Loucy (cell line): Measurements from ENCODE around the gene BHLHE40.

Source experiments
- H2AFZ ChIP-seq: fragments of 200-600 bp; sonication (generic); 2 replicates; pipeline ENCODE4 v1.6.0; 2016; ENCODE audit warnings: antibody characterized with exemption, mild to moderate bottlenecking, low read length, moderate library complexity
- H3F3A ChIP-seq: fragments of 200-600 bp; 2 replicates; pipeline ENCODE4 v1.6.0; 2016; ENCODE audit warnings: antibody characterized with exemption, low read depth, mild to moderate bottlenecking
- H3K27me3 ChIP-seq: fragments of 200-600 bp; sonication (generic); 2 replicates; pipeline ENCODE4 v1.6.1; 2014; ENCODE audit warnings: low read length, mild to moderate bottlenecking; ENCODE audit not compliant: insufficient read depth, poor library complexity, severe bottlenecking
- H3K36me3 ChIP-seq: fragments of 200-600 bp; sonication (generic); 2 replicates; pipeline ENCODE4 v1.6.1; 2016; ENCODE audit warnings: low read length; ENCODE audit not compliant: insufficient read depth
- H3K4me1 ChIP-seq: fragments of 200-600 bp; sonication (generic); 2 replicates; pipeline ENCODE4 v1.5.1; 2014; ENCODE audit warnings: low read length, mild to moderate bottlenecking; ENCODE audit not compliant: insufficient read depth, poor library complexity, severe bottlenecking
- H3K4me2 ChIP-seq: fragments of 200-600 bp; sonication (generic); 2 replicates; pipeline ENCODE4 v1.6.0; 2014; ENCODE audit warnings: antibody characterized with exemption, low read length, low read depth, mild to moderate bottlenecking; ENCODE audit not compliant: poor library complexity, severe bottlenecking
- H3K4me3 ChIP-seq: fragments of 200-600 bp; sonication (generic); 2 replicates; pipeline ENCODE4 v1.5.1; 2014; ENCODE audit warnings: low read length, mild to moderate bottlenecking, mixed read lengths; ENCODE audit not compliant: poor library complexity, severe bottlenecking
- H3K79me2 ChIP-seq: fragments of 200-600 bp; sonication (generic); 2 replicates; pipeline ENCODE4 v1.6.1; 2014; ENCODE audit warnings: low read length; ENCODE audit not compliant: insufficient read depth
- H3K9ac ChIP-seq: fragments of 200-600 bp; sonication (generic); 2 replicates; pipeline ENCODE4 v1.6.0; 2014; ENCODE audit warnings: mild to moderate bottlenecking, low read depth, low read length, moderate library complexity; ENCODE audit not compliant: poor library complexity, severe bottlenecking
- H3K9me2 ChIP-seq: fragments of 200-600 bp; sonication (generic); replicated peaks from 2 replicates; pipeline ENCODE4 v1.6.1; 2016; ENCODE audit warnings: low read depth, low read length, mixed read lengths
- H3K9me3 ChIP-seq: fragments of 200-600 bp; sonication (generic); 2 replicates; pipeline ENCODE4 v1.6.1; 2014; ENCODE audit warnings: mild to moderate bottlenecking, antibody characterized with exemption, low read length, low read depth; ENCODE audit not compliant: insufficient read depth
- H4K20me1 ChIP-seq: fragments of 200-600 bp; sonication (generic); 2 replicates; pipeline ENCODE4 v1.6.0; 2014; ENCODE audit warnings: antibody characterized with exemption, low read length, mild to moderate bottlenecking; ENCODE audit not compliant: insufficient read depth, poor library complexity, severe bottlenecking
- CTCF ChIP-seq: fragments of 200-600 bp; sonication (generic); conservative IDR thresholded peaks from 2 replicates; pipeline ENCODE4 v1.5.1; 2014; ENCODE audit warnings: mild to moderate bottlenecking, antibody characterized with exemption, low read length
- EZH2phosphoT487 ChIP-seq: fragments of 200-600 bp; IDR thresholded peaks from 2 replicates; pipeline ENCODE4 v1.6.1; 2018; ENCODE audit warnings: antibody characterized with exemption, mild to moderate bottlenecking, moderate library complexity, borderline replicate concordance

BHLHE40 gene

GRCh38 chr3:4988983-4989834 lies 10.0 kb downstream of the BHLHE40 start:
- H3K4me1 ChIP-seq: peaks cover 38% of the 10 kb centered on the region
- H3K4me3 ChIP-seq: no peak overlapping the region
- peak overlapping the region; percentile 46; the same call in 1 of the 2 replicates for H2AFZ ChIP-seq
- H4K20me1 ChIP-seq: peaks cover 4% of the 10 kb centered on the region
- H3K9ac ChIP-seq: no peak overlapping the region
- no peaks in the 10 kb centered on the region for H3K9me2 ChIP-seq
- no peaks in the 10 kb centered on the region; the same call in 1 of the 2 replicates for H3K36me3 ChIP-seq
- no peaks in the 10 kb centered on the region for H3K27me3 ChIP-seq
- H3K4me2 ChIP-seq: no peak overlapping the region
- H3F3A ChIP-seq: peaks cover 6% of the 10 kb centered on the region; the same call in 1 of the 2 replicates
- TF ChIP-seq EZH2phosphoT487 (no peak), CTCF (no peak)
- H3K79me2 ChIP-seq: peaks cover 20% of the 10 kb centered on the region; the same call in 1 of the 2 replicates
- H3K9me3 ChIP-seq: no peaks in the 10 kb centered on the region

- Histone ChIP-seq H3K4me1 (peaks cover 35% of the 10 kb centered on the region), H3K9me3 (no peaks in the 10 kb centered on the region), H2AFZ (no peak overlapping the region), H3K9ac (no peak overlapping the region), H4K20me1 (no peaks in the 10 kb centered on the region), H3K4me2 (no peak overlapping the region), H3K9me2 (no peaks in the 10 kb centered on the region), H3K27me3 (no peaks in the 10 kb centered on the region), H3K4me3 (no peak overlapping the region), H3F3A (peaks cover 5% of the 10 kb centered on the region; the same call in 1 of the 2 replicates), H3K36me3 (no peaks in the 10 kb centered on the region), H3K79me2 (peaks cover 14% of the 10 kb centered on the region; the same call in 1 of the 2 replicates)
- TF ChIP-seq CTCF: no peak
- no peak for TF ChIP-seq EZH2phosphoT487
Observed at GRCh38 chr3:4990069-4990468, 10.8 kb downstream of the BHLHE40 start.

- no peak overlapping the region for H3K4me3 ChIP-seq
- TF ChIP-seq CTCF: no peak
- TF ChIP-seq EZH2phosphoT487: no peak
- H3K79me2 ChIP-seq: no peaks in the 10 kb centered on the region
- H3K9ac ChIP-seq: no peak overlapping the region
- H3K4me2 ChIP-seq: no peak overlapping the region
- H3K36me3 ChIP-seq: no peaks in the 10 kb centered on the region
- H3K4me1 ChIP-seq: peaks cover 37% of the 10 kb centered on the region
- H2AFZ ChIP-seq: no peak overlapping the region
- H3K9me2 ChIP-seq: no peaks in the 10 kb centered on the region
- no peaks in the 10 kb centered on the region for H3K27me3 ChIP-seq
- no peaks in the 10 kb centered on the region for H3K9me3 ChIP-seq
- H4K20me1 ChIP-seq: no peaks in the 10 kb centered on the region
- no peaks in the 10 kb centered on the region for H3F3A ChIP-seq
Observed at GRCh38 chr3:4992118-4992517, 12.9 kb downstream of the BHLHE40 start.
